KBM-7 (cell line): ENCODE data around the gene PTPRT.

Experiments
- DNase-seq: peaks from one replicate; pipeline ENCODE4 v3.0.0-alpha.2; 2015
- in situ Hi-C: fragments of 300-500 bp; cut with MboI; formaldehyde crosslinking; loops from 2 replicates; pipeline ENCODE4 v1.14.3; 2020; ENCODE audit warnings: low sequenced_read_pairs, low pct_unique_long_range_greater_than_20kb, mixed read lengths

Gene PTPRT

GRCh38 chr20:42779216-42779615, 410.5 kb downstream of the PTPRT start:
- DNase-seq = no peak
- in situ Hi-C loops = no loop called here

- in situ Hi-C loops = no loop called here
- no peak for DNase-seq
Observed at GRCh38 chr20:42775866-42776265, 413.8 kb downstream of the PTPRT start.

GRCh38 chr20:42775037-42775436, 414.7 kb downstream of the PTPRT start:
- in situ Hi-C loops = no loop called here
- DNase-seq = no peak

- DNase-seq = no peak
- in situ Hi-C loops = no loop called here
Observed at GRCh38 chr20:42763015-42763414, 426.7 kb downstream of the PTPRT start.

- in situ Hi-C loops = no loop called here
- no peak for DNase-seq
Observed at GRCh38 chr20:42756991-42757390, 432.7 kb downstream of the PTPRT start.

GRCh38 chr20:42754706-42755105, 435.0 kb downstream of the PTPRT start:
- in situ Hi-C loops = no loop called here
- no peak for DNase-seq

- no peak for DNase-seq
- in situ Hi-C loops = no loop called here
Observed at GRCh38 chr20:42752620-42753019, 437.1 kb downstream of the PTPRT start.

GRCh38 chr20:42749556-42749955, 440.1 kb downstream of the PTPRT start:
- DNase-seq = no peak
- in situ Hi-C loops = no loop called here

GRCh38 chr20:42747765-42748411, 441.8 kb downstream of the PTPRT start:
- in situ Hi-C loops = no loop called here
- DNase-seq = no peak

- no peak for DNase-seq
- in situ Hi-C loops = no loop called here
Observed at GRCh38 chr20:42744756-42745465, 444.8 kb downstream of the PTPRT start.

GRCh38 chr20:42742926-42743325, 446.8 kb downstream of the PTPRT start:
- in situ Hi-C loops = no loop called here
- DNase-seq = no peak

- in situ Hi-C loops = no loop called here
- DNase-seq = no peak
Observed at GRCh38 chr20:42741906-42742305, 447.8 kb downstream of the PTPRT start.

GRCh38 chr20:42740226-42740870, 449.4 kb downstream of the PTPRT start:
- in situ Hi-C loops = no loop called here
- DNase-seq = no peak

- no peak for DNase-seq
- in situ Hi-C loops = no loop called here
Observed at GRCh38 chr20:42739683-42740082, 450.0 kb downstream of the PTPRT start.

GRCh38 chr20:42735539-42735938, 454.2 kb downstream of the PTPRT start:
- DNase-seq = no peak
- in situ Hi-C loops = no loop called here

- in situ Hi-C loops = no loop called here
- no peak for DNase-seq
Observed at GRCh38 chr20:42734660-42735368, 454.9 kb downstream of the PTPRT start.

- no peak for DNase-seq
- in situ Hi-C loops = loop anchor here (25.0 kb wide), 1 partner anchor 90 kb away; no protein-coding TSS in a partner anchor
Observed at GRCh38 chr20:42721923-42722322, 467.8 kb downstream of the PTPRT start.

GRCh38 chr20:42714298-42715141, 475.2 kb downstream of the PTPRT start:
- DNase-seq = no peak
- in situ Hi-C loops = loop anchor here (25.0 kb wide), 1 partner anchor 98 kb away; no protein-coding TSS in a partner anchor

- in situ Hi-C loops = loop anchor here (25.0 kb wide), 1 partner anchor 104 kb away; no protein-coding TSS in a partner anchor
- no peak for DNase-seq
Observed at GRCh38 chr20:42708266-42708665, 481.4 kb downstream of the PTPRT start.
